ENCODE results near the gene CCDC88B.

CCDC88B gene

GRCh38 chr11:64304316-64305072 lies 35.5 kb upstream of the CCDC88B start (continued):
- TF ChIP-seq ZNF571 (tag by site-specific recombination; IDR thresholded peaks at IDR 0.05) = no peak
- no peak for TF ChIP-seq ZNF513 (tag by site-specific recombination; IDR thresholded peaks at IDR 0.05)
- TF ChIP-seq KLF17 (tag by site-specific recombination; IDR thresholded peaks at IDR 0.05) = no peak
- TF ChIP-seq ZNF561 (tag by site-specific recombination; IDR thresholded peaks at IDR 0.05; ENCODE audit: borderline replicate concordance) = no peak
- TF ChIP-seq GLIS2 (tag by site-specific recombination; IDR thresholded peaks at IDR 0.05) = 0 out of 2 replicates have a peak, but pooled peaks have one; percentile 14
- no peak for TF ChIP-seq ZNF518A (tag by site-specific recombination; conservative IDR thresholded peaks at IDR 0.05; ENCODE audit: low read depth)
- TF ChIP-seq ZNF600 (tag by site-specific recombination; IDR thresholded peaks at IDR 0.05) = peak; percentile 72
- TF ChIP-seq PRDM4 (tag by site-specific recombination; IDR thresholded peaks at IDR 0.05) = no peak
- no peak for TF ChIP-seq HOXC10 (CRISPR knock-in tag; IDR thresholded peaks at IDR 0.05)
- TF ChIP-seq ZNF426 (tag by site-specific recombination; IDR thresholded peaks at IDR 0.05) = no peak
- TF ChIP-seq ZNF521 (tag by site-specific recombination; IDR thresholded peaks at IDR 0.05) = no peak
- peak; percentile 78 for TF ChIP-seq ZBTB6 (tag by site-specific recombination; IDR thresholded peaks at IDR 0.05)
- no peak for TF ChIP-seq GLI2 (tag by site-specific recombination; IDR thresholded peaks at IDR 0.05; ENCODE audit: borderline replicate concordance, low read depth)
- no peak for TF ChIP-seq ZNF701 (tag by site-specific recombination; IDR thresholded peaks at IDR 0.05)
- no peak for TF ChIP-seq ZNF174 (tag by site-specific recombination; IDR thresholded peaks at IDR 0.05)
- TF ChIP-seq ZNF785 (tag by site-specific recombination; IDR thresholded peaks at IDR 0.05) = no peak
- TF ChIP-seq ZSCAN23 (tag by site-specific recombination; IDR thresholded peaks at IDR 0.05) = no peak
- TF ChIP-seq ZNF529 (tag by site-specific recombination; IDR thresholded peaks at IDR 0.05; ENCODE audit: insufficient replicate concordance) = no peak
- peak; percentile 85 for TF ChIP-seq BCL6B (tag by site-specific recombination; IDR thresholded peaks at IDR 0.05)
